ENCODE data around the gene ZCCHC2. TPM values are rescaled to one million over a fixed set of nuclear protein-coding genes. Genes with fewer than 3 reads are reported as not detected.

ZCCHC2 gene
- total RNA-seq (ENCODE audit: unreplicated experiment): 21.0 TPM
- long read RNA-seq, partial matches to known transcripts: 1 of 1 reads
- long read RNA-seq, other reads (novel, unspliced or antisense): 0 of 1 reads

GRCh38 chr18:62522504-62523254, at the start of gene ZCCHC2:
Gene ZCCHC2, plus strand, starts transcription at chr18:62523025. Its CDS starts 400 bp downstream, at chr18:62523425.
- H3K36me3 Mint-ChIP-seq (ENCODE audit: low read depth, unreplicated experiment): peaks cover 4% of the 10 kb centered on the region
- peaks cover 8% of the 10 kb centered on the region for H3K27me3 Mint-ChIP-seq (ENCODE audit: unreplicated experiment)
- peak; percentile 99 for DNase-seq (ENCODE audit: low spot score)
- peak within 1 kb of the TSS; percentile 96 for H3K4me3 Mint-ChIP-seq (ENCODE audit: unreplicated experiment)
- peak within 1 kb of the TSS; percentile 77 for H3K27ac Mint-ChIP-seq (ENCODE audit: unreplicated experiment)
- peaks cover 22% of the 10 kb centered on the region for H3K4me1 Mint-ChIP-seq (ENCODE audit: unreplicated experiment)
- H3K9me3 Mint-ChIP-seq (ENCODE audit: unreplicated experiment): no peaks in the 10 kb centered on the region
- TF ChIP-seq CTCF (IDR thresholded peaks at IDR 0.05; ENCODE audit: unreplicated experiment): no peak

- Mint-ChIP-seq H3K4me3 (ENCODE audit: unreplicated experiment) (no peak overlapping the region), H3K9me3 (ENCODE audit: unreplicated experiment) (no peaks in the 10 kb centered on the region), H3K36me3 (ENCODE audit: low read depth, unreplicated experiment) (no peaks in the 10 kb centered on the region), H3K27me3 (ENCODE audit: unreplicated experiment) (no peaks in the 10 kb centered on the region), H3K4me1 (ENCODE audit: unreplicated experiment) (no peaks in the 10 kb centered on the region), H3K27ac (ENCODE audit: unreplicated experiment) (no peak overlapping the region)
- no peak for TF ChIP-seq CTCF (IDR thresholded peaks at IDR 0.05; ENCODE audit: unreplicated experiment)
- DNase-seq (ENCODE audit: low spot score): no peak
These were observed 43.3 kb upstream of the ZCCHC2 start for GRCh38 chr18:62479574-62479973.

- DNase-seq (ENCODE audit: low spot score): no peak
- H3K27ac Mint-ChIP-seq (ENCODE audit: unreplicated experiment): no peak overlapping the region
- TF ChIP-seq CTCF (IDR thresholded peaks at IDR 0.05; ENCODE audit: unreplicated experiment): no peak
- no peaks in the 10 kb centered on the region for H3K9me3 Mint-ChIP-seq (ENCODE audit: unreplicated experiment)
- H3K27me3 Mint-ChIP-seq (ENCODE audit: unreplicated experiment): no peaks in the 10 kb centered on the region
- peaks cover 5% of the 10 kb centered on the region for H3K4me1 Mint-ChIP-seq (ENCODE audit: unreplicated experiment)
- H3K4me3 Mint-ChIP-seq (ENCODE audit: unreplicated experiment): no peak overlapping the region
- no peaks in the 10 kb centered on the region for H3K36me3 Mint-ChIP-seq (ENCODE audit: low read depth, unreplicated experiment)
These were observed 41.9 kb upstream of the ZCCHC2 start for GRCh38 chr18:62480927-62481326.

- Mint-ChIP-seq H3K36me3 (ENCODE audit: low read depth, unreplicated experiment) (no peaks in the 10 kb centered on the region), H3K27ac (ENCODE audit: unreplicated experiment) (no peak overlapping the region), H3K27me3 (ENCODE audit: unreplicated experiment) (no peaks in the 10 kb centered on the region), H3K4me1 (ENCODE audit: unreplicated experiment) (peaks cover 5% of the 10 kb centered on the region), H3K9me3 (ENCODE audit: unreplicated experiment) (no peaks in the 10 kb centered on the region), H3K4me3 (ENCODE audit: unreplicated experiment) (no peak overlapping the region)
- no peak for DNase-seq (ENCODE audit: low spot score)
- no peak for TF ChIP-seq CTCF (IDR thresholded peaks at IDR 0.05; ENCODE audit: unreplicated experiment)
These were observed 37.9 kb upstream of the ZCCHC2 start for GRCh38 chr18:62484941-62485340.

- no peak overlapping the region for H3K4me3 Mint-ChIP-seq (ENCODE audit: unreplicated experiment)
- H3K27ac Mint-ChIP-seq (ENCODE audit: unreplicated experiment): no peak overlapping the region
- no peaks in the 10 kb centered on the region for H3K36me3 Mint-ChIP-seq (ENCODE audit: low read depth, unreplicated experiment)
- no peak for TF ChIP-seq CTCF (IDR thresholded peaks at IDR 0.05; ENCODE audit: unreplicated experiment)
- no peaks in the 10 kb centered on the region for H3K27me3 Mint-ChIP-seq (ENCODE audit: unreplicated experiment)
- H3K9me3 Mint-ChIP-seq (ENCODE audit: unreplicated experiment): no peaks in the 10 kb centered on the region
- DNase-seq (ENCODE audit: low spot score): no peak
- peaks cover 5% of the 10 kb centered on the region for H3K4me1 Mint-ChIP-seq (ENCODE audit: unreplicated experiment)
These were observed 37.1 kb upstream of the ZCCHC2 start for GRCh38 chr18:62485684-62486083.

All from endothelial cell (in vitro differentiated cells).